Astrocyte of the cerebellum (primary cell): Measurements from ENCODE around the gene CREB5.

Experiments
- DNase-seq: peaks from one replicate; pipeline ENCODE4 v3.0.0-alpha.2; 2011; ENCODE audit warnings: low read depth
- H3K4me3 ChIP-seq: 2 replicates; pipeline ENCODE4 v1.5.1; 2011; ENCODE audit warnings: mild to moderate bottlenecking, low read depth, low read length, moderate library complexity
- CTCF ChIP-seq: IDR thresholded peaks from 2 replicates; pipeline ENCODE4 v1.5.1; 2012; ENCODE audit warnings: low read length, low read depth, moderate library complexity, mild to moderate bottlenecking; ENCODE audit errors: missing control alignments
- in situ Hi-C: cut with HindIII; loops from 2 replicates; pipeline ENCODE4 v1.10.0; 2017; ENCODE audit warnings: low sequenced_read_pairs

Gene CREB5

GRCh38 chr7:28790467-28790866 lies 378.1 kb downstream of the CREB5 start:
- no peak for DNase-seq
- no peak for TF ChIP-seq CTCF
- in situ Hi-C loops: loop anchor here (5.0 kb wide), 1 partner anchor 38 kb away; no protein-coding TSS in a partner anchor
- H3K4me3 ChIP-seq: no peak overlapping the region

- no peak for DNase-seq
- in situ Hi-C loops: loop anchor here (5.0 kb wide), 1 partner anchor 41 kb away; no protein-coding TSS in a partner anchor
- no peak overlapping the region for H3K4me3 ChIP-seq
- TF ChIP-seq CTCF: no peak
These were observed 380.5 kb downstream of the CREB5 start for GRCh38 chr7:28792858-28793257.

GRCh38 chr7:28793381-28794085 lies 381.2 kb downstream of the CREB5 start:
- in situ Hi-C loops: loop anchor here (5.0 kb wide), 1 partner anchor 41 kb away; no protein-coding TSS in a partner anchor
- TF ChIP-seq CTCF: no peak
- DNase-seq: no peak
- no peak overlapping the region for H3K4me3 ChIP-seq

- DNase-seq: no peak
- in situ Hi-C loops: no loop called here
- no peak overlapping the region for H3K4me3 ChIP-seq
- TF ChIP-seq CTCF: no peak
These were observed 386.0 kb downstream of the CREB5 start for GRCh38 chr7:28798274-28798673.

GRCh38 chr7:28799619-28800018 lies 387.3 kb downstream of the CREB5 start:
- DNase-seq: no peak
- no peak for TF ChIP-seq CTCF
- no peak overlapping the region for H3K4me3 ChIP-seq
- in situ Hi-C loops: no loop called here

GRCh38 chr7:28800150-28800549 lies 387.8 kb downstream of the CREB5 start:
- DNase-seq: no peak
- TF ChIP-seq CTCF: no peak
- no peak overlapping the region for H3K4me3 ChIP-seq
- in situ Hi-C loops: no loop called here
